ENCODE measurements around the gene OR1B1.

GRCh38 chr9:122605691-122606090, 51.7 kb downstream of the OR1B1 start:
- TF ChIP-seq CTCF (IDR thresholded peaks at IDR 0.05) (no peak), EP300 (IDR thresholded peaks at IDR 0.05) (no peak)
